Type B pancreatic cell (in vitro differentiated cells): Measurements from ENCODE around the gene CREG2. TPM values are rescaled to one million over a fixed set of nuclear protein-coding genes. Genes with fewer than 3 reads are reported as not detected.
A peak's percentile ranks its signal among the peaks of the same experiment; 100 is the strongest.

Experiments used
- DNase-seq: peaks from one replicate; pipeline ENCODE4 v3.0.0; 2021; ENCODE audit warnings: mixed read lengths; ENCODE audit not compliant: unreplicated experiment; ENCODE audit errors: extremely low spot score
- H3K27ac Mint-ChIP-seq: 2 replicates; pipeline ENCODE4 v1.8.0; 2021; ENCODE audit warnings: mild to moderate bottlenecking, mixed read lengths
- H3K27me3 Mint-ChIP-seq: 2 replicates; pipeline ENCODE4 v1.8.0; 2021; ENCODE audit warnings: mixed read lengths
- H3K36me3 Mint-ChIP-seq: 2 replicates; pipeline ENCODE4 v1.8.0; 2021; ENCODE audit warnings: mixed read lengths
- H3K4me1 Mint-ChIP-seq: one replicate; pipeline ENCODE4 v1.8.0; 2021; ENCODE audit warnings: mixed read lengths; ENCODE audit not compliant: unreplicated experiment
- H3K4me3 Mint-ChIP-seq: 2 replicates; pipeline ENCODE4 v1.8.0; 2021; ENCODE audit warnings: mild to moderate bottlenecking, mixed read lengths
- H3K9me3 Mint-ChIP-seq: 2 replicates; pipeline ENCODE4 v1.8.0; 2021; ENCODE audit warnings: mixed read lengths
- total RNA-seq: library from RNA; stranded (reverse); gene quantifications from 2 replicates; pipeline ENCODE4 v1.2.1, GENCODE V29; 2021; ENCODE audit warnings: low replicate concordance
- TF ChIP-seq, protein P1 (sequence below): fragments of 200-600 bp; sonication (generic); conservative IDR thresholded peaks from 2 replicates; pipeline ENCODE4 v1.5.0; 2021; ENCODE audit warnings: antibody characterized with exemption, mild to moderate bottlenecking

Gene CREG2
- total RNA-seq, 1 donor from 2014 or later: 1.9 TPM

- DNase-seq: no peak
- Mint-ChIP-seq H3K27me3 (peaks cover 9% of the 10 kb centered on the region), H3K4me1 (no peaks in the 10 kb centered on the region), H3K27ac (no peak overlapping the region), H3K36me3 (no peaks in the 10 kb centered on the region), H3K9me3 (no peaks in the 10 kb centered on the region), H3K4me3 (no peak overlapping the region)
- TF ChIP-seq, protein P1, sequence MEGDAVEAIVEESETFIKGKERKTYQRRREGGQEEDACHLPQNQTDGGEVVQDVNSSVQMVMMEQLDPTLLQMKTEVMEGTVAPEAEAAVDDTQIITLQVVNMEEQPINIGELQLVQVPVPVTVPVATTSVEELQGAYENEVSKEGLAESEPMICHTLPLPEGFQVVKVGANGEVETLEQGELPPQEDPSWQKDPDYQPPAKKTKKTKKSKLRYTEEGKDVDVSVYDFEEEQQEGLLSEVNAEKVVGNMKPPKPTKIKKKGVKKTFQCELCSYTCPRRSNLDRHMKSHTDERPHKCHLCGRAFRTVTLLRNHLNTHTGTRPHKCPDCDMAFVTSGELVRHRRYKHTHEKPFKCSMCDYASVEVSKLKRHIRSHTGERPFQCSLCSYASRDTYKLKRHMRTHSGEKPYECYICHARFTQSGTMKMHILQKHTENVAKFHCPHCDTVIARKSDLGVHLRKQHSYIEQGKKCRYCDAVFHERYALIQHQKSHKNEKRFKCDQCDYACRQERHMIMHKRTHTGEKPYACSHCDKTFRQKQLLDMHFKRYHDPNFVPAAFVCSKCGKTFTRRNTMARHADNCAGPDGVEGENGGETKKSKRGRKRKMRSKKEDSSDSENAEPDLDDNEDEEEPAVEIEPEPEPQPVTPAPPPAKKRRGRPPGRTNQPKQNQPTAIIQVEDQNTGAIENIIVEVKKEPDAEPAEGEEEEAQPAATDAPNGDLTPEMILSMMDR: no peak
Measured at GRCh38 chr2:101426822-101427221, 39.5 kb upstream of the CREG2 start.

- Mint-ChIP-seq H3K27me3 (peaks cover 32% of the 10 kb centered on the region), H3K4me3 (no peak overlapping the region), H3K36me3 (no peaks in the 10 kb centered on the region), H3K27ac (no peak overlapping the region), H3K9me3 (no peaks in the 10 kb centered on the region), H3K4me1 (no peaks in the 10 kb centered on the region)
- TF ChIP-seq, protein P1: no peak
- no peak for DNase-seq
Measured at GRCh38 chr2:101420623-101421022, 33.3 kb upstream of the CREG2 start.

DNA sequence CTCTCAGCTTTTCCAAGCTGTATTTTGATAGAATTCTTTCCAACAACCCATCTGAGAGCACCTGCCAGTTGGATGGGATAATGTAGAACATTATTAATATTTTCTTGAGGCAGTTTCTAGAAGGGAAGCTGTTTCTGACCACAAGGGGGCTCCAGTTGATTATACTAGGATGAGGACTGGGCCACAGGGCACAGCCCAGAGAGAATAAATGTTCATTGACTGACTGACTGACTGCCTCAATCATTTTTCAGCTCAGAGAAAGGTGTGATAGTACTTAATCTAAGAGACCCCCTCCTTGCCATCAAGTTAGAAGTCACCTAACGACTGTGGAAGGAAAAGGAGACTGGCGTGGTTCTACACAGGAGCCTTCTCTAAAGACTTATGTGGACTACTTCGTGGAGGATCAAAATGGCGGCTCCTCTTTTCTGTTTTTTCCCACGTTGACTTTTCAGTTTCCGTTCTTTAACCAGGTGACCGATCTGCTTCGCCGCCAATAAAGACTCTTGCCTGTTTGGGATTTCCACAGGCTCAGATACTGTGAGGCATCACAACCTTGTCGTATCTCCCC is 31.9 kb upstream of the CREG2 start:
- TF ChIP-seq, protein P1: peak; percentile 82
- Mint-ChIP-seq H3K36me3 (no peaks in the 10 kb centered on the region), H3K4me3 (no peak overlapping the region), H3K27ac (no peak overlapping the region), H3K27me3 (peaks cover 43% of the 10 kb centered on the region), H3K4me1 (no peaks in the 10 kb centered on the region), H3K9me3 (peaks cover 8% of the 10 kb centered on the region)
- no peak for DNase-seq

GRCh38 chr2:101418460-101419095 is 31.3 kb upstream of the CREG2 start:
- TF ChIP-seq, protein P1: no peak
- H3K9me3 Mint-ChIP-seq: peaks cover 8% of the 10 kb centered on the region
- no peaks in the 10 kb centered on the region for H3K36me3 Mint-ChIP-seq
- no peaks in the 10 kb centered on the region for H3K4me1 Mint-ChIP-seq
- no peak for DNase-seq
- H3K27ac Mint-ChIP-seq: no peak overlapping the region
- H3K27me3 Mint-ChIP-seq: peaks cover 44% of the 10 kb centered on the region
- H3K4me3 Mint-ChIP-seq: no peak overlapping the region

DNA sequence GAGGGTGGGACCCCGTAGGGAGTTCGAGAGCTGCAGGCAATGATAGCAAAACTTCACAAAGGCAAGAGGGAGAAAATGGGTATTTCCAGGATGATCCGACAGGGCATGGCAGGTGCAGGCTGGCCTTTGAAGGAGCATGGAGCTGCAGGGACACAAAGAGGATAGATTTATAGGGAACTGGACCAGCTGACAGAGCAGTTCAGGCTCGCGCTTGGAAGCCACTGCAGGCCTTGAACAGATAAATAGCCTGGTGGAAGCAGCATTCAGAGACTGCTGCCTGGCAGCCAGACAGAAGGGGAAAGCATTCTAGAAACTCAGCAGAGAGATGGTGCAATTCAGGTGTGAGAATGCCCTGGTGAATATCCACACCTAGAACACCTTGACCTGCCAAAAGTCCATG is 29.3 kb upstream of the CREG2 start:
- Mint-ChIP-seq H3K27ac (no peak overlapping the region), H3K4me3 (no peak overlapping the region), H3K4me1 (peaks cover 7% of the 10 kb centered on the region), H3K36me3 (no peaks in the 10 kb centered on the region), H3K9me3 (peaks cover 8% of the 10 kb centered on the region), H3K27me3 (peaks cover 53% of the 10 kb centered on the region)
- DNase-seq: no peak
- TF ChIP-seq, protein P1: no peak
